GM19324 (cell line): ENCODE measurements around the gene SULT1A1.
"Not testable (repeated sequence)": the region's sequence is repeated elsewhere in the genome, so short reads cannot be mapped to it uniquely, and the experiment has no call there.

Experiments used
- ATAC-seq: cut with Tn5 transposase; IDR thresholded peaks from one replicate; pipeline ENCODE4 v1.9.1; 2021; ENCODE audit warnings: mild to moderate bottlenecking, moderate library complexity; ENCODE audit not compliant: unreplicated experiment, low FRiP score

Gene SULT1A1

DNA sequence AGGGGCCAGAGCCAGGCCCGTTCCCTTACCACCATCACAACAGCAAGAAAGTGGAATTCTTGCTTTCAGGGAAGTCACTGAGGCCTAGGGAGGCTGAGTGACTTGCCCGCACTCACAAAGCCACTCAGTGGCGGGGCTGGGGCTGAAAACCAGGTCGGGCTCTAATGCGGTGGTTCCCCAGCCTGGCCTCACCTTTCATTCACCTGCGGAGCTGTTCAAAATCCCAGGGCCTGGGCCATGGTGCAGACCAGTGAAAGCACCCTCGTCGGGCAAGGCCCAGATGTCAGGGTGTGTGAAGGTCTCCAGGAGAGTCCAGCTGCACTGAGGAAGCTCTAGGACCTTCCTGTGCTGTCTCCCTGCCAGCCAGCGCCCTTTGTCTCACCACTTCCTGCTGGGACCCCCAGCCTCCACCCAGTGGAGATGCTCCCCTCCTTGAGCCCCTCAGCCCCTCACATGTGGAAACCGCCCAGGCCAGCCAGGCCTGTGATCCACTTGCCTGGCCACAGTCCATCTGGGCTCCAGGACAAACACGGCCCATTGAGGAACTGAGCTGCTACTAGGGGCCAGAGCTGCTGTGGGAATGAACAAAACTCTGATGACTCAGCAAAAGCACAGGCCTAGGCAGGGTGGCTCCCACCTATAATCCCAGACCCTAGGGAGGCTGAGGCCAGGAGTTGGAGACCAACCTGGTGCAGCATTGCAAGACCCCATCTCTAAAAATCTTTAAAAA, 812 bp downstream of the SULT1A1 start:
- ATAC-seq, result not testable (repeated sequence)

DNA sequence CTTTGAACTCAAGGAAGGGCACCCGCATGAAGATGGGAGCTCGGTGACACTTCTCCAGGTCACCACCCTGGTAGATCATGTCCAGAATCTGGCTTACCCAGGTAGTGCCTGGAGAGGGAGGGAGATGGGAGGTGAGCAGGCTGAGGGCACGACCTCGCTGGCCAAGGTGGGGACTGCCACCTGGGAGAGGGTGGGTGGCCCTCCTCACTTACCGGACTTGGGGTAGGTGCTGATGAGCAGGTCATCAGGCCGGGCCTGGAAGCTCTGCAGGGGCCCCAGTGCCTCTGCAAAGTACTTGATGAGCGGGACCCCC, 1.4 kb downstream of the SULT1A1 start:
- ATAC-seq, result not testable (repeated sequence)

DNA sequence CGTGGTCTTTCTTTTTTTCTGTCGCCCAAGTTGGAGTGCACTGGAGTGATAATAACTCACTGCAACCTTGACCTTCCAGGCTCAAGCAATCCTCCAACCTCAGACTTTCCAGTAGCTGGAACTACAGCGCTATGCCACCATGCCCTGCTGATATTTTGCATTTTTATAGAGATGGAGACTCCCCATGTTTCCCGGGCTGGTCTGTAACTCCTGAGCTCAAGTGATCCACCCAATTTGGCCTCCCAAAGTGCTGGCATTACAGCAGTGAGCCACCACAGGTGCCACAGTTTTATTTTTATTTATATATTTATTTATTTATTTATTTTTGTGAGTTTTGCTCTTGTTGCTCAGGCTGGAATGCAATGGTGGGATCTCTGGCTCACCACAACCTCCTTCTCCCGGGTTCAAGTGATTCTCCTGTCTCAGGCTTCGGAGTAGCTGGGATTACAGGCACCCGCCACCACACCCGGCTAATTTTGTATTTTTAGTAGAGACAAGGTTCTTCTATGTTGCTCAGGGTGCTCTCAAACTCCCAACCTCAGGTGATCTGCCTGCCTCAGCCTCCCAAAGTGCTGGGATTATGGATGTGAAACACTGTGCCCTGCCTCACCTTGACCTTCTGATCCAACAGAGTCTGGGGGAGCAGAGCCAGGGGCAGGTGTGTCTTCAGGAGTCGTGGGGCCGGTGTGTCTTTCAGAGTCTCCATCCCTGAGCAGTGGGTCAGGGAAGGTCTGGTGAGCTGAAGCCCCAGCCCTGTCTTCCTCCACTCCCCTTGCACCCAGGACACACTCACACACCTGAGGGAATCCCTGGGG, 2.0 kb downstream of the SULT1A1 start:
- ATAC-seq, result not testable (repeated sequence)

DNA sequence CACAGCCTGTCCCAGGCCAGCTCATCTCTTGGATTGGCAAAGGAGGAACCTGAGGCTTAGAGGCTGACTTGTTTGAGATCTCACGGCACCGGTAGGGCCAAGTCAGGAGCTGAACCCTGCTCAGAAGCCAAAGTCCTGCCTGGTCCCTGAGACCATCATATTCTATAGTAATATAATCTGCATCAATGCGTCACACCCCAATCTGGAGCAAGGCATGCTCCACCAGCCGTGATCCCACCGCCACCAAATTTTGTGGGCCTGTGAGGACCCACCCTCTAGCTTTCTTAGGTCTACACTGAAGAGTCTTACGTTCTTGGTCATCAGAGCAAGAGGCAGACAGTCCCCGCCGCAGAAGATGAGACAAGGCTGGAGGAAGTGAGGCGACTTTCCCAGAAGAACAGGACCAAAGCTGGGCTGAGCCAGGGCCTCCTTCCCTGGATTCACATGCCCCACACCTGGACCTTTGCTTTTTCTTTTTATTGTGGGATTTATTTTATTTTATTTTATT, 2.7 kb downstream of the SULT1A1 start:
- ATAC-seq, result no peak

DNA sequence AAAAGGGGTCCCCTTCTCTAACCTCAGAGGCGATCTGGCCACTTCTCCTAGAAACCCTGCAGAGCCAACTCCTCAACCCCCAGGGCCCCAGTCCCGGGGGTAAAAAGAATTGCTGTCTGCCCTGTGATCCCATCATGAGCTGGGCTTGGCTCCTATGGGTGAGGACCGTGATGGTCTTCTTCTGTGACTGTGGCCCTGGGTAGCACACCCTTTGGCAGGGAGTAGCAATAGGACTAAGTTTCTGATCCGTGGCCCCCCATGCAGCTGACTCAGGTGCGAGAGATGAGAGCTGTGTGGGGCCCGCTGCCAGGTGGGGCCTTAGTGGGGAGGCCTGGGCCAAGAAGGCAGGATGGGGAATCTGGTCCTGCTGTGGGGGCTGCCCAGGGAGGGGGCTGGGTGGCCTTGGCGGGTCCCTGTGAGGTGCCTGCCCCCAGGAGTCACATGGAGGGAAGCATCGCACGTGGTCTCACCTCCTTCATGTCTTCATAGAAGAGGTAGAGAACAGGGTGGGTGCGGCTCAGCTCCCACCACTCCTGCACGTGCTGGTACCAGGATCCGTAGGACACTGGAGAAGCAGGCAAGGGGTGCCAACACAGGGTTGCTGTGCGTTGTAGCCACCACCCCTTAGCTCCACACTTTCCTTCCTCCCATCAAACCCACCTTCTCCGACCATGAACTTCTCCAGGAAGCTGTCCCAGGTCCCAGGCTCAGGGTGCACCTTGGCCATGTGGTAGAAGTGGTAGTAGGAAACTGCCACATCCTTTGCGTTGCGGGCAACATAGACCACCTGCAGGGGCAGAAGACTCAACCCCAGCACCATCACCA, 3.3 kb downstream of the SULT1A1 start:
- no peak for ATAC-seq

DNA sequence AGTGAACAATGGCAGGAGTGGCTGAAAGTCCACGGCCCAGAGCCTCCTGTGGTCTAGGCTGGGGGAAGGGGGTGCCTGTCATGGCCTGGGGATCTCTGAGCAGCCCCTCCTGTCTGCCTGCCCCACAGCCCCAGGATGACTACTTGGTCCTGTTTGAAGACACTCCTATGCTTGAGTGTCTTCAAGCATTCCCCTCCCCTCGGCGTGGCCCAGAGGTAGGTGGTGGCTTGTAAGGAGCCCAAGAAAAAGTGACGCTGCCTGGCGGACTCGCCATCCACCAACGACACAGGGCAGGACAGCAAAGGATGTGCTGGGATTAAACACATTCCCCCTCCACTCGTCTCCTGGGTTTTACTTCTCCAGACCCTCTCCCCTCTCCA, 5.7 kb downstream of the SULT1A1 start:
- ATAC-seq, result no peak

DNA sequence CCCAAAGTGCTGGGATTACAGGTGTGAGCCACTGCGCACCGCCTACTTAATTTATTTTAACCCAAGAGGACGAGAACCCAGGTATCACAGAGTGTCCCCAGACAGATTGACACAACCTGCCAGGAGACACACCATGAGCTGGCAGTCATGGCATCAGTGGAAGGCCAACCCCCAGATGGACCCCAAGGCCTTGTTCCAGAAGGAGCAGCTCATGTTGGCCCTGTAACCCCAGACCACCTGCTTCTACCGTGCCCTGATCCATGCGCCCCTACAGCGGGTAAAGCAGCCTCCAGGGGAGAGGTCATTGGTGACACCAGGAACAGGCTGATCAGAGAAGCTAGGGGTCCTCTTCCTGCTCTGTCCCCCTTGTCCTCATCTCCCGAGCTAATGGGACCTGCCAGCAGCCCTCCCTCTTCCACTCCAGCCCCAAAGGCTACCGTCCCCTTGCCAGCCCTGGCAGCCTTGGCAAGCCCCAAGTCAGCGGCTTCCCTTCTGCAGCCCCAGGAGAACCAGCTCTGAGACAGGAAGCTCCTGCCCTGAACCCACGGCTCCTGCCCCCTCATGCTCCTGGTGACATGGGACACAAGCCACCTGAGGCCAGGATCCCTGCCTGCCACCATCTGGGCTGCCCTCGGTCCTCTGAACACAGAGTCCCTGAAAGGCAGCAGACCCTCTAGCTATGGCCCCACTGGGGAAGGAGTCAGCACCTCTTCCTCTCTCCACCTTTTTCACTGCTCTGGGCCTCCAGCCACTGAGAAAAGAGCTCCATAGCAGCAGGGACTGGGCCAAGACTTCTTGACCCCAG, 6.3 kb downstream of the SULT1A1 start:
- no peak for ATAC-seq

DNA sequence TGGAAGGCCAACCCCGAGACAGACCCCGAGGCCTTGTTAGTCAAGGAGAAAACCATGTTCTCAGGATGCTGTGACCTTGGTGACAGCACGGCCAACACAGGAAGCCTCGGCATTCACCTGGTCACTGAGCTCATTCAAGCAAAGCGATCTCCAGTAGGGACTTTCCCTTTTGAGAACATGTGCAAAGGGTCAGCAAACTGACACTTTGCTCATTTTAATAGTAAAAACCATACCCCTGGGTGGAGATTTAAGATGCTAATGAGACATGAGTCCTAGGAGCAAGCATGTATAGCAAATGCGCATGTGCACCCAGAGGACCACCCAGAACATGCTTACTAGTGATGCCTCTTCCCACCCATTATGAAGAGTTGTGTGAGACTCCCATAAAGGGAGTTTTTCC, 7.3 kb downstream of the SULT1A1 start:
- no peak for ATAC-seq

DNA sequence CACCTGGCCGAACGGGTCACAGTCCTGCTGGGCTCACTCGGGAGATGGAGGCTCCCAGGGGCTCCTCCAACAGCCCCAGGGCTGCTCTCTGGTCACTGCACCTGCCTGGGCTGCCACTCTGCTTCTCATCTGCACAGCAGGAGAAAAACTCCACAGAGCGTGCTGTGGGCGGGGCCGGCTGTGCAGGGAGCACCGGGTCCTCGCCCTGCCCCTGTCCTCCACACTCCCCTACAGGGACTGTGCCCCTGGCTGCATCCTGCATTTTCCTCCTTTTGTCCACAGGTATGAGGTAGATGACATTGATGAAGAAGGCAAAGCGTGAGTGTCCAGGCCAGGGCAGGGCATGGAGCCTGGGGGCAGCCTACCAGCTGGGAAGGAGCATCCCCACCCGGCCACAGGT, 7.8 kb downstream of the SULT1A1 start:
- not testable (repeated sequence) for ATAC-seq

DNA sequence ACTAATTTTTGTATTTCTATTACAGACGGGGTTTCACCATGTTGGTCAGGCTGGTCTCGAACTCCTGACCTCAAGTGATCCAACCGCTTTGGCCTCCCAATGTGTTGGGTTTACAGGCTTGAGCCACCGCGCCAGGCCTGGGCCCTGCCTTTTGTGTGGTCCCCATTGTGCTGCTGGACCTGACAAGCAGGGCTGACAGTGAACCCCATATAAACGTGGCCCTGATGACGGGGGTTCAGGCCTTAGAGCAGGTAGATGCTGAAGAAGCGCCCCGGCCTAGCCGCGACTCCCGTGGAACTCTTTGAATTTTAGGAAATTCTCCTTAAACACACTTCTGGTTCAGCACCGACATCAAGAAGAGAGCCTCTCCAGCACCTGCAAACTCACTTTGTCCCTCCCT, 8.3 kb downstream of the SULT1A1 start:
- ATAC-seq, result not testable (repeated sequence)

DNA sequence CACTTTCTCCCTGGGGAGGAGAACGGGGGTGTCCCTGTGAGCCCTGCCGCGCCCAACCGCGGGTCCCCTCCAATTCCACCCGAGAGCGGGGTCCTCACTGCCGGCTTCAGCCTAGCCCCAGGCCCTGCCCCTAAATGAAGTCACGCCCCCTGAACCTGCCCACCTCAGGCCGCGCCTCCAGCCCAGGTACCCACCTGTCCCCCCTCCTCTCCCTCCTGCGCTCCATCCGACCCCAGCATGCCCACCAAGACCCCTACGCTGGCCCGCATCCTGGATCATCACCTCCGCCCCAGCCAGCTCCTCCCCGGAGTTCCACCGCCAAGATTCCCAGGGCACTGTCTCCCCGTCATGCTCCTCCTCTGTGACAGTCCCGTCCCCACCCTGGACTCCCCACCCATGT, 8.9 kb downstream of the SULT1A1 start:
- ATAC-seq, result not testable (repeated sequence)

DNA sequence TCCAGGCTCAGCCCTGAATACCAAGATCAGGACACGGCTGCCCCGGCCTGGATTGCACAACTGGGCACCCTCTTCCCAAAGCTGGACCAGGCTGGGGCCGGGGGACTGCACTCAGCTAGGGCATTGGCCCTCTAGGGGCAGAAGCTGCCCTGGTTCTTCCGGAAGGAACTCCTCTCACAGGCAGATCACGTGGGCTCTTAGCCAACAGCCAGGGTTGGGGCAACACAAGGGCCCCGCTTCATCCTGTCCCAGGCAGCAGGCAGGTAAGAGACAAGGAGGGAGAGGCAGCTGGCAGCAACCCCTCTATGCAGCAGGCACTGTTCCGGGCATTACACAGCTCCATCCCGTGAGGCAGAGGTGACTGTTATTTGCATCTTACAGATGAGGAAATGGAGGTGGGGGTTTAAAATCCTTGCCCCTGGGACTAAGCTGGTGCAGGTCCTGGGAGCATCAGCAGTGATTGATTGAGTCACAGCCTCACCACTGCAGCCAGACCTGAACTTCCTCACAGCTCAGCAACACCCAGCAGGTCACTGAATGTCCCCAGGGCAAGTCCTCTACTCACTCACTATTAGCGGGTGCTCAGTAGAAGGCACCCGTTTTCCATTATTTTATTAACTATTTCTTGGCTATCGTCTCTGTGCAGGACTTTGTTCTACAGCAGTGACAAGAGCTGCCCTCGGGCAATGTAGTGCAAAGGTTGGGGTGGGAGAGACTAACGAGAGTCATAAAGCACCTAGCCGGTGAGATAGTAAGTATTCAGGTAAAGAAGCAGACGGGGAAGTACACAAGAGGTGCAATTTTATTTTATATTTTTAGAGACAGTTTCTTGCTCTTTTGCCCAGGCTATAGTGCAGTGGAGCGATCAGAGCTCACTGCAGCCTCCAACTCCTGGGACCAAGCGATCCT, 10.2 kb downstream of the SULT1A1 start:
- peak; percentile 65 for ATAC-seq

DNA sequence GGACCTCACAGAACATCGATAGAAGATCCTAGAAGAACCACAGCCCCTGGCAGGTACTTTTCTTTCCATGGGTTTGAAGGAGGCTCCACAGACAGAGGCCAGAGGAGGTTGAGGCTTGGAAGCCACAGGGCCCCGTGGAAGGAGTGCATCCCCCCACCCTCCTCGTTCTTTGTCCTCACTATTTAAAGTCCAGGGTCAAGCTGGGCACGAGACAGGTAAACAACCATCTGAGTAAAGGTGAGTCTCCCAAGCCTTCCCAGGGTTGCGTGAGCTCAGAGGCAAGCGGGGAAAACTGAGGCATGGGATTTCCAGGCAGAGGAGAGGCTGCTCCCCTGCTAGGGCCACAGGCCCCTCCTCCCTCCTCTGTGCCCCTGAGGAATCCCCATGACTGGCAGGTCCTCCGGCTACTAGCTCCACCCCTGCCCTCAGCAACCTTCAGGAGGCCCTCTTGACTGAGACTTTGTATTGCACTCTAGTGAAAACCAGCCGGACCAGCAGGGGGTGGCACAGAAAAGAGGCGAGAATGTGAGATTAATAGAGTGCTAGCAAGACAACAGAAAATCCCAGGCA, 12.1 kb downstream of the SULT1A1 start:
- ATAC-seq, result no peak

DNA sequence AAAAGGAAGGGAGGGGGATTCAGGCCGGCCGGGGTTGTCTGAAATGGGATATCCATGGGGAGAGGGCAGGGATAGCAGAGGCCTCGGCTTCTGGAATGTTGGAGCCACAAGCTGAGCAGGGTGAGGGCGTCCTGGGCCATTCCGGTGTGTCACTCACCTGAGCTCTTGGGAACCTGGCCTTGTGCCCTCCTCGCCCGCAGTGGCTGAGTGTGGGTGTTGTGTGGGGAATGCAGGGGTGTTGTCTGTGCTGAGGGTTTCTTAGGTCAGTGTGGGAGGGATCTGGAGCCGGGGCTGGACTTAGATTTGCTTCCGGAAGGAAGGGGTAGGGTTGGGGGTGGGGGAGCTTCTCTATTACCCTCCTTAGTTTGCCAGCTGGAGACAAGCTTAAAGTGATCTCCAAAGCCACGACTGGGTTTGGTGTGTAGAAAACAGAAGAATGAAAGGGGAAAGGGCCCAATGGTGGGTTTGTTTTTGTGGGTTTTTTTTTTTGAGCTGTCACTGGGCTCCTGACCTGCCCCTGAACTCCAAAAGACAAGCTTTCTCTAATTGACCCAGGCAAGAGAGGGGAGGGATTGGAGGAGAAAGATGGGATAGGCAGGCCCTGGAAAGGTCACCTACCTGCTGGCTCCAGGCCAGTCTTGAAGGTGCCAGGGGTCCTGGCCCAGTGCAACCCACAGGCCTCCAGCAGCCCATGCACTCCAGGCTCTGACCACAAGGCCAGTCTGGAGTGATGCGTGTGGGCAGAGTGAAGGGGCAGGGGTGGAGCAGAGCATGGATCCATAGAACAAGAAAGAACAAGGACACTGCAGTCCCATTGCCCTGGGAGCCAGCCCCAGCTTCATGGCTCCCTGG, 12.8 kb downstream of the SULT1A1 start, which contains the start of gene SULT1A2:
SULT1A2 (minus strand) TSS at position 211 of the 852 bp plus-strand sequence. CDS start 1,120 bp downstream, outside the sequence.
- ATAC-seq, result no peak

DNA sequence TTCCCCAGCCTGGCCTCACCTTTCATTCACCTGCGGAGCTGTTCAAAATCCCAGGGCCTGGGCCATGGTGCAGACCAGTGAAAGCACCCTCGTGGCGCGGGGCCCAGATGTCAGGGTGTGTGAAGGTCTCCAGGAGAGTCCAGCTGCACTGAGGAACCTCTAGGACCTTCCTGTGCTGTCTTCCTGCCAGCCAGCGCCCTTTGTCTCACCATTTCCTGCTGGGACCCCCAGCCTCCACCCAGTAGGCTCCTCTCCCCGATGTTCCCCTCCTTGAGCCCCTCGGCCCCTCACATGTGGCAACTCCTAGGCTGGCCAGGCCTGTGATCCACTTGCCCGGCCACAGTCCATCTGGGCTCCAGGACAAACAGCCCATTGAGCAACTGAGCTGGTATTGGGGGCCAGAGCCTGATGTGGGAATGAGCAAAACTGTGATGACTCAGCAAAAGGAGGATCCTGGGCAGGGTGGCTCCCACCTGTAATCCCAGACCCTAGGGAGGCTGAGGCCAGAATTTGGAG, 13.7 kb downstream of the SULT1A1 start:
- ATAC-seq, result no peak

DNA sequence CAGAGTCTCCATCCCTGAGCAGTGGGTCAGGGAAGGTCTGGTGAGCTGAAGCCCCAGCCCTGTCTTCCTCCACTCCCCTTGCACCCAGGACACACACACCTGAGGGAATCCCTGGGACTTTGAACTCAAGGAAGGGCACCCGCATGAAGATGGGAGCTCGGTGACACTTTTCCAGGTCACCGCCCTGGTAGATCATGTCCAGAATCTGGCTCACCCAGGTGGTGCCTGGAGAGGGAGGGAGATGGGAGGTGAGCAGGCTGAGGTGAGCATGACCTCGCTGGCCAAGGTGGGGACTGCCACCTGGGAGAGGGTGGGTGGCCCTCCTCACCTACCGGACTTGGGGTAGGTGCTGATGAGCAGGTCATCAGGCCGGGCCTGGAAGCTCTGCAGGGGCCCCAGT, 14.4 kb downstream of the SULT1A1 start:
- not testable (repeated sequence) for ATAC-seq

DNA sequence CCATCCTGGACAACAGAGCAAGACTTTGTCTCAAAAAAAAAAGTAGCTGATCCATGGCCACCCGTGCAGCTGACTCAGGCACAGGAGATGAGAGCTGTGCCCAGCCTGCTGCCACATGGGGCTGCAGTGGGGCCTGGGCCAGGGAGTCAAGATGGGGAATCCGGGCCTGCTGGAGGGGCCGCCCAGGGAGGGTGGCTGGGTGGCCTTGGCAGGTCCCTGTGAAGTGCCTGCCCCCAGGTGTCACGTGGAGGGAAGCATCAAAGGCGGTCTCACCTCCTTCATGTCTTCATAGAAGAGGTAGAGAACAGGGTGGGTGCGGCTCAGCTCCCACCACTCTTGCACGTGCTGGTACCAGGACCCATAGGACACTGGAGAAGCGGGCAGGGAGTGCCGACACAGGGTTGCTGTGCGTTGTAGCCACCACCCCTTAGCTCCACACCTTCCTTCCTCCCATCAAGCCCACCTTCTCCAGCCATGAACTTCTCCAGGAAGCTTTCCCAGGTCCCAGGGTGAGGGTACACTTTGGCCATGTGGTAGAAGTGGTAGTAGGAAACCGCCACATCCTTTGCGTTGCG, 16.8 kb downstream of the SULT1A1 start:
- no peak for ATAC-seq
